ENCODE results near the gene NUAK2. TPM values are rescaled to one million over a fixed set of nuclear protein-coding genes. Genes with fewer than 3 reads are reported as not detected.

NUAK2 gene
- total and polyA plus RNA-seq, 2 donors (not counting 3 experiments of a cell fraction or from before 2014, with no cell fraction given): 1.8 to 2.5 TPM

- H4K20me1 ChIP-seq (replicated peaks; ENCODE audit: control insufficient read depth, extremely low read depth, insufficient read depth, low read length): no peaks in the 10 kb centered on the region
- no peaks in the 10 kb centered on the region for H3K79me2 ChIP-seq (ENCODE audit: control insufficient read depth, insufficient read depth, low read length)
- FAIRE-seq (no peak), DNase-seq (ENCODE audit: low read depth, low spot score) (no peak)
- peak in 1 of 2 donors; percentile 15 for TF ChIP-seq CTCF (IDR thresholded peaks at IDR 0.05; ENCODE audit: extremely low read depth in 1 of 2, insufficient read depth in 1 of 2, low read depth in 1 of 2, low read length in 2 of 2)
- TF ChIP-seq POLR2A (IDR thresholded peaks at IDR 0.05; ENCODE audit: low read depth, low read length): no peak
- TF ChIP-seq EZH2 (IDR thresholded peaks at IDR 0.05; ENCODE audit: borderline replicate concordance, low read depth, low read length, severe bottlenecking): peak; percentile 81
- TF ChIP-seq JUN (IDR thresholded peaks at IDR 0.05; ENCODE audit: borderline replicate concordance, insufficient read depth, insufficient read length, low read depth): no peak
- no peak for TF ChIP-seq FOS (IDR thresholded peaks at IDR 0.05; ENCODE audit: borderline replicate concordance, insufficient read depth, low read length)
- dilution Hi-C loops (cut with MboI; ENCODE audit: extremely low pct_ligation_motif_present, low sequenced_read_pairs): no loop called here
- H3K36me3 ChIP-seq (ENCODE audit: control insufficient read depth in 2 of 2, extremely low read depth in 1 of 2, insufficient read depth in 2 of 2, low read length in 2 of 2): no peaks in the 10 kb centered on the region
- intact Hi-C loops (cut with micrococcal nuclease): no loop called here
- BruUV-seq (replicated peaks): no TSS peak
- H2AFZ ChIP-seq (ENCODE audit: low read depth, low read length): no peak overlapping the region
- ChIA-PET POLR2A (no interaction called here), CTCF (interaction anchor here (3.1 kb wide), 1 partner anchor 11 kb away, joined by 12 read pairs; no protein-coding TSS in a partner anchor)
- H3K27me3 ChIP-seq (ENCODE audit: control insufficient read depth in 2 of 2, insufficient read depth in 2 of 2, low read length in 2 of 2): peaks cover 52 to 66% of the 10 kb centered on the region in 2 experiments
- H3K27ac ChIP-seq (ENCODE audit: insufficient read depth, low read depth, low read length): no peak overlapping the region
- no peaks in the 10 kb centered on the region for H3K9me3 ChIP-seq (replicated peaks; ENCODE audit: control insufficient read depth, insufficient read depth, low read length)
- H3K9ac ChIP-seq (replicated peaks; ENCODE audit: extremely low read depth, insufficient read depth, low read length): no peak overlapping the region
- H3K4me1 ChIP-seq (ENCODE audit: control insufficient read depth, extremely low read depth, insufficient read depth, low read length): no peaks in the 10 kb centered on the region
- H3K4me2 ChIP-seq (ENCODE audit: insufficient read depth, low read length): no peak overlapping the region
- H3K9me1 ChIP-seq (replicated peaks; ENCODE audit: control insufficient read depth, extremely low read depth, insufficient read depth, low read length): no peaks in the 10 kb centered on the region
- no peak overlapping the region for H3K4me3 ChIP-seq (replicated peaks in 1 of 3; ENCODE audit: insufficient read depth in 1 of 3, low read depth in 1 of 3, low read length in 3 of 3)
Measured at GRCh38 chr1:205343431-205344065, 22.0 kb upstream of the NUAK2 start.

- Histone ChIP-seq H3K9ac (replicated peaks; ENCODE audit: extremely low read depth, insufficient read depth, low read length) (no peak overlapping the region), H4K20me1 (replicated peaks; ENCODE audit: control insufficient read depth, extremely low read depth, insufficient read depth, low read length) (no peaks in the 10 kb centered on the region), H3K27ac (ENCODE audit: insufficient read depth, low read depth, low read length) (no peak overlapping the region), H3K4me2 (ENCODE audit: insufficient read depth, low read length) (no peak overlapping the region), H3K36me3 (ENCODE audit: control insufficient read depth in 2 of 2, extremely low read depth in 1 of 2, insufficient read depth in 2 of 2, low read length in 2 of 2) (no peaks in the 10 kb centered on the region), H3K27me3 (ENCODE audit: control insufficient read depth in 2 of 2, insufficient read depth in 2 of 2, low read length in 2 of 2) (peaks cover 48 to 64% of the 10 kb centered on the region in 2 experiments), H3K4me1 (ENCODE audit: control insufficient read depth, extremely low read depth, insufficient read depth, low read length) (no peaks in the 10 kb centered on the region), H3K9me3 (replicated peaks; ENCODE audit: control insufficient read depth, insufficient read depth, low read length) (no peaks in the 10 kb centered on the region), H2AFZ (ENCODE audit: low read depth, low read length) (no peak overlapping the region), H3K4me3 (replicated peaks in 1 of 3; ENCODE audit: insufficient read depth in 1 of 3, low read depth in 1 of 3, low read length in 3 of 3) (no peak overlapping the region), H3K79me2 (ENCODE audit: control insufficient read depth, insufficient read depth, low read length) (no peaks in the 10 kb centered on the region), H3K9me1 (replicated peaks; ENCODE audit: control insufficient read depth, extremely low read depth, insufficient read depth, low read length) (no peaks in the 10 kb centered on the region)
- ChIA-PET CTCF (interaction anchor here (1.2 kb wide), 1 partner anchor 45 kb away, joined by 5 read pairs; no protein-coding TSS in a partner anchor), POLR2A (no interaction called here)
- FAIRE-seq: no peak
- BruUV-seq (replicated peaks): no TSS peak
- intact Hi-C loops (cut with micrococcal nuclease) (no loop called here), dilution Hi-C loops (cut with MboI; ENCODE audit: extremely low pct_ligation_motif_present, low sequenced_read_pairs) (no loop called here)
- TF ChIP-seq POLR2A (IDR thresholded peaks at IDR 0.05; ENCODE audit: low read depth, low read length): no peak
- TF ChIP-seq MAX (IDR thresholded peaks at IDR 0.05; ENCODE audit: insufficient read depth, insufficient read length): no peak
- no peak for TF ChIP-seq GATA2 (IDR thresholded peaks at IDR 0.05; ENCODE audit: insufficient read depth, insufficient read length, low read depth, low read length)
- no peak for DNase-seq (ENCODE audit: low read depth, low spot score)
Measured at GRCh38 chr1:205342986-205343385, 21.4 kb upstream of the NUAK2 start.
